Skin of body (tissue), 2 donors: ENCODE measurements around the gene DNM3. TPM values are rescaled to one million over a fixed set of nuclear protein-coding genes. Genes with fewer than 3 reads are reported as not detected.
"Not testable (repeated sequence)": the region's sequence is repeated elsewhere in the genome, so short reads cannot be mapped to it uniquely, and the experiment has no call there.

Experiments used
- DNase-seq: peaks from one replicate; lab custom pipeline; 2025; lab: John Stamatoyannopoulos, UW
- total RNA-seq: library from RNA; depleted of rRNA; stranded (reverse); fragments of >200 nt; gene quantifications from one replicate; pipeline ENCODE4 v1.2.3, GENCODE V29; 2014

DNM3 gene
- total RNA-seq, 1 donor from 2014 or later: 5.2 TPM

DNA sequence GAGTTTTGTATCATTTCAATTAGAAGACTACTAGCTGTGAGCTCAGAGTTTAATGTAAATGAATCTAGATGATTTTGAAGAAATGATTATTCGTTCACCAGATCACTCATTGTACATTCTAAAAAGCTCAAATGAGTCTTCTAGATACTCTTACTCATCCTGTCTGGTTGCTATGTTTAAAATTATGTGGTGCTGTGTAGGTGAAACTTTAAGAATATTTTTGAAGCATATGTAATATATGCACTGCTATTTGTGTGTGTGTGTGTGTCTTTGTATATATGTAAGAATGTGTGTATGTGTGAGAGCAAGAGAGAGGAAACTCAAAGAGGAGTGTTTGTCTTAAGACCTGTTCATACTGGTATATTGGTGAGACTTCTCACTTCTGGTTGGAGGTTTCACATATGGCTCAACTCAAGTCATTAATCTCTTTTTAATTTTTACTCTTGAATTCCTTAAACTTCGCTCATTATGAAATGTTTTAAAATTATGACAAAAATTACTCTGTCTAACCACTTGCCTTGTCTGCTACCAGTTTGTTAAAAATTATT lies 570.6 kb downstream of the DNM3 start:
- no peak for DNase-seq

DNA sequence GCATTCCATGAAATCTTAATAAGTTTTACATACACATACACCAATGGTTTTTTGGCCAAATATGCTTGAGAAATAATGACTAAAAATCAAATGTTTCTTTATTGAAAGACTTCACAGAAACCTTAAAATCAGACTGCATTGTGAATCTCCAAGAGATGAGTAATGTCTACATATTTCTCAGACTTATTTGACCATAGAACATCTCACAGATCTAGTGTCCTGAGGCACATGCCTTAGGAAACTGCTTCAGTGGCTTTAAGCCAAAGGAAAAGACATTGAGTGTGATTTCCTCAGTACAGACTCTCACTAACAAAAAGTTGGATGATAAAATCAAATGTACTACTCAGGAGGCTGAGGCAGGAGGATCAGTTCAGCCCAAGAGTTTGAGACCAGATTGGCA lies 573.0 kb downstream of the DNM3 start:
- no peak for DNase-seq

DNA sequence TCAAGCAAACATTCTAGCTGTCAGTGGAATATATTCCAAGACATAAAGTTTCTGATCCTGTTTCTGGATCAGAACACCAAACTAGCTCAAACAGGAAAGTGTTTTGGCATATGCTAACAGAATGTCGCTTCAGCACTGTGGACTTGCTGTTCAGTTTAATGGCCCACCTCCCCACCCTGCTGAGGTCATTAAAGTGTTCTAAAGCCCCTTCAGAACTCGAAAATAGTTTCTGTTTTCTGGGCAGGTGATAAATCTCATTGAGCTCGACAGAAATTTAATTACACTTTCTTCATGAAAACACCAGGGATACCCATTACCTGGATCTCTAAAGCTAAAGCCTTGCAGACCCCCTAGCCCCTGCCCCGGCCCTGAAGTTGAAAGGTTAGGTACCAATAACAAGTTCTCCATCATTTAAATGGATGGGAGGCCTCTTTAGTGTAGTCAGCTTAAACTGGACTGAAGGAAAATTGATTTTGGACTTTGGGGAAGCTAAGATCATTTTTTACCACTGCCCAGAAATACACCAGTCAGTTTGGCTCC lies 575.3 kb downstream of the DNM3 start:
- DNase-seq: no peak

DNA sequence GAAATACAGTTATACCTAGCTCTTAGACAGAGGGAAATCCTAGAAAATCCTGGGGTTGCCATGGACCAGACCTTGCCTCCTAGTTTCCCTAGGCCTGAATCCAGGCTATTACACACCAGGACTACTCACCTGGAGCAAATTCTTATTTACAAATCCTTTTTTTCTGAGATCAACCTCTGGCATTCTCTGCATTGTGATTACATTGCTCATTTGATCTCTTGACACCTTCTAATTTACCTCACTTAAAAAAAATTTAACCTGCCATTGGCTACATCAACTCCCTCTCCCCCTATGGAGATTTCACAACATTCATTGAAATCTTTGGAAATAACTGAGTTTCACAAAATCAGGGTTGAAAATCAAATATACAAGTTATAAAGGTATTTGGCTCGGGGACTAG lies 576.3 kb downstream of the DNM3 start:
- DNase-seq: no peak

DNA sequence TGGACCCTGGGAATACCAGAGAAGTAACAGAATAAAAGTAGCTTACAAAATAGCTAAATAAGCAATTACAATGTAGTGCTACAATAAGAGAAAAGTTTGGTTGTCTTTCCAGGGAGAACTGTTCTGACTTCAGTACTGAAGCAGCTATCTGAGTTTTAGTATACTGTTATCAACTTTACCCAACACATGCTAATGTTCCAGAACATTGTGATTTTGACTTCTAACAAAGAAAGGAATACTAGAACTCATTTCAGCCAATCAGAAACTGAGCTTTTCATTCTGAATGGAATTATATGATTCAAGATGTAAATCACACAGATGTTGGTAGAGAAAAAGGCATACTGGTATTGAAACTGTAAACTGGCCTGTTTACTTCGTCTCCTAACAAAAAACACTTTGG lies 579.1 kb downstream of the DNM3 start, which contains the start of gene C1orf105:
Gene C1orf105, plus strand, starts transcription at position 301 of the 400 bp plus-strand sequence. CDS start 201 bp downstream, outside the sequence.
- DNase-seq: no peak

DNA sequence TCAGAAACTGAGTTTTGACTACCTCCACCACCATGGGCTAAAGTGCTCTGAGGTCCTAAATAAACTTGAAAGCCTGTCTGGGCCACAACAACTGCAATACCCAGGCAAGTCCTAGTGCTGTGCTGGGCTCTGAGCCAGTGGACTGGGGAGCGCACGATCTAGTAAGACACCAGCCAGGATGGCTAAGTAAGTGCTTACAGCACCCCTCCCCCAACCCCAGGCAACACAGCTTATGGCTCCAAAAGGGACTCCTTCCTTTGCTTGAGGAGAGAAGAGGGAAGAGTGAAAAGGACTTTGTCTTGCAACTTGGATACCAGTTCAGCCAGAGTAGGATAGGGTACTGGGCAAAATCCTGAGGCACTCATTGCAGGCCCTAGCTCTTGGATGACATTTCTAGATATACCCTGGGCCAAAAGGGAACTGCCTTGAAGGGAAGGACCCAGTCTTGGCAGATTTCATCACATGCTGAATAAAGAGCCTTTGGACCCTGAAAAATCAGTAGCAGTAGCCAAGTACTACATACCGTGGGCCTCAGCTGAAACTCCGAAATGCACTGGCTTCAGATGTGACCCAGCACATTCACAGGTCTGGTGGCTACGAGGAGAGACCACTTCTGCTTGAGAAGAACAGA lies 580.8 kb downstream of the DNM3 start:
- DNase-seq: no peak

DNA sequence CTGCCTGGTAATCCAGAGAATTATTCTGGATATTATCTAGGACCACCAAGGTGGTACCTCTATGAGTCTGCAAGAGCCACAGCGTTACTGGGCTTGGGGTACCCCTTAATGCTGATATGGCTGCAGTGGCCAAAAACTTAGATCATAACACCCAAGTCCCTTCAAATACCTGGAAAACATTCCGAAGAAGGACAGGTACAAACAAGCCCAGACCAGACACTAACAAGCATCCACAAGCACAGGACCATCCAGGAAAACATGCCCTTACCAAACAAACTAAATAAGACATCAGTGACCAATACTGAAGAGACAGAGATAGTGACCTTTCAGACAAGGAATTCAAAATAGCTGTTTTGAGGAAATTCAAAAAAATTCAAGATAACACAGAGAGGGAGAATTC lies 582.0 kb downstream of the DNM3 start:
- DNase-seq: no peak

DNA sequence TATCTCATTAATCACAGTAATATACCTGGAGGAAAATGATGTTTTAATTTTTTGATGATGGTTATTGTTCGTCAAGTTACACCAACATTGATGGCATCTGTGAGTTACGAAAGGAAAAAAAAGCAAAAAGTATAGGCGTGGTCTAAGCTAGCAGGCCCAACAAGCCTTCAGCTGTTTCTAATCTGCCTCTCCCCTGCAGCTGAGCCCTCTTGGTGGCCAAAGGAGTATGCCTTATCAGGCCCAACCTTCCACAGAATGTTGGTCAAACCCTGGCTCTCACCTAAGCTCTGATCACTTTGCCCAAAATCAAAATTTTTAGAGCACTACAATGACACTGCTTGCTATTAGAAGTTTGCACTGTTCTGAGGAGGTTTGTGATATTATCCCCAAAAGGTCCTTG lies 584.0 kb downstream of the DNM3 start:
- no peak for DNase-seq

DNA sequence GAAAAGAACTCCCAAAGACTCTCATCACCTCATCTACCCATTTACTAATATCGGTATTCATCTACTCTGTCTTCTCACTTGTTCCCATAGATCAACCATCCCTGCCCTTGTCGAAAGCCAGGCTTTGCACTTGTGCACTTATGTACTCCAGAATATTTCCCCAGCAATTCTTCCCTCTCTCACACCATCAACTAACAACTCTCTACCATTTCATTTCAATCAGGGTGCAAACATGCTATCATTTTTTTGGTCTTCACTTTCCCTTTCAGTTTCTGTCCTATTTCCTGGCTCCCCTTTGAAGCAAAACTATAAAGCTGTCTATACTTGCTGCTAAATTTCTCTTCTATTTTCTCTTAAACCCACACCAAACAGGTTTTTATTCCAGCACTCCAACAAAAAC lies 585.9 kb downstream of the DNM3 start:
- DNase-seq: no peak

DNA sequence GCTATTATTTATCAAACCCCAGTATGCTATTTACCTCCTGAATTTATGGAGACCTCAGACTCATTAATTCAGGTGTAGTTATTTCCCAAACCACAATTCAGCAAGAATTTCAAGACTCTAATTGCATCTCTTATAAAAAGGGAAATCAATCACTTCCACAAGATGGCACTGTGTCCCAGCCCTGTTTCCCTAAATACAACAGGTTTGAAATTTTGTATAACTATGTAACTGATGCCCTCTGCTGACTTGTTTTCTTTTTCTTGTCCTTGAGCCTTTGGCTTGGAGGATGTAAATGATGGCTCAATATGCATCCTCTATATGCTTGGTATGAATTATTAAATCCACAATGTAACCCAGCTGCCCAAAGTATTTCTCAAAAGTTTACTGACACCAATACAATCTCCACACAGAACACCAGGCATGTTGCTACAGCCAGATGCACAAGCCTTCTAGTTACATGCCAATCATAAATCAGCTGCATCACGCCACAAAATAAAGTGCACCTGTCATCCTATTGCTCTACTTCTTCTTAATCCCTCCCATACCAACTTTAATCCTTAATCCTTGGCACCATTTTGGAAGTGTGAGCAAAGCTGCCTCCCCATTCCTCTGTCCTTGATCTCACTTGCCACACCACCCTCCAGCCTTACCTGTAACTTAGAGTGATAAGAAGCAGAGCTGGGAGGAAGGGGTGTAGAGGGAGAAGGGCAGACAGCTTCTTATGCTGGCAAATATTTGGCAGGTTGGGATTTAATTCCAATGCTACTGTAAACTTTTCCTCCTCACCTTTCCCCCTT lies 588.2 kb downstream of the DNM3 start:
- DNase-seq: peak; percentile 81

DNA sequence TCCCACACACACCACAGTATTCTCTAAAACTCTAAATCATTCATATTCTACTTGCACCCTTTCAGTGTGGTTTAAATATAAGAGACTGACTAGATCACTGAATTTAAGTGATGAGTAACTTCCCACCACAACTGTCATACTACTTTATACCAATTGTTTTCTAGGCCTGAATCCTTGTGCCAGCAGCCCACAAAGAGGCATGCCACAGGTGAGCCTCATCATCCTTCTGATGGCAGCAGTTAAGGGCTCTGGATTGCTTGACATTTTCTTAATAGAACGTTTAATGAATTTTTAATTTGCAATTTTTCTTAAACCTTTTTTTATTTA lies 588.8 kb downstream of the DNM3 start:
- DNase-seq: no peak

DNA sequence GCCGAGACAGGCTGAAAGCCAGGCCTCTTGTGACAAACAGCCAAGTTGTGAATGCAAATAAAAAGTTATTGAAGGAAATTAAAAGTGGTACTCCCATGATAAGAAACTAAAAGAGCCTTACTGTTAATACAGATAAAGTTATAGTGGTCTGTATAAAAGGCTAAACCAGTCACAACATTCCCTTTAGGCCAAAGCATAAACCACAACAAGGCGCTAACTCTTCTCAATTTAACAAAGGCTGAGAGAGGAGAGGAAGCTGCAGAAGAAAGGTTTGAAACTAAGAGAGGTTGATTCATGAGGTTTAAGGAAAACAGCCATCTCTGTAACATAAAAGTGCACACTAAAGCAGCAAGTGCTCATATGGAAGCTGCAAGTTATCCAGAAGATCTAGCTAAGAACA lies 589.9 kb downstream of the DNM3 start:
- no peak for DNase-seq

DNA sequence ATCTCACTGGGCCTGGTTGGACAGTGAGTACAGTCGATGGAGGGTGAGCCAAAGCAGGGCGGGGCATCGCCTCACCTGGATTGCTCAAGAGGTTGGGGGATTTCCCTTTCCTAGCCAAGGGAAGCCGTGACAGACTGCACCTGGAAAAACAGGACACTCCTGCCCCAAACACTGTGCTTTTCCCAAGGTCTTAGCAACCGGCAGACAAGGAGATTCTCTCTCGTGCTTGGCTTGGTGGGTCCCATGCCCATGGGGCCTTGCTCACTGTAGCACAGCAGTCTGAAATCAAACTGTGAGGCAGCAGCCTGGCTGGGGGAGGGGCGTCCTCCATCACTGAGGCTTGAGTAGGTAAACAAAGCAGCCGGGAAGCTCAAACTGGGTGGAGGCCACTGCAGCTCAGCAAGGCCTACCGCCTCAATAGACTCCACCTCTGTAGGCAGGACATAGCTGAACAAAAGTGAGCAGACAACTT lies 590.5 kb downstream of the DNM3 start:
- no peak for DNase-seq

DNA sequence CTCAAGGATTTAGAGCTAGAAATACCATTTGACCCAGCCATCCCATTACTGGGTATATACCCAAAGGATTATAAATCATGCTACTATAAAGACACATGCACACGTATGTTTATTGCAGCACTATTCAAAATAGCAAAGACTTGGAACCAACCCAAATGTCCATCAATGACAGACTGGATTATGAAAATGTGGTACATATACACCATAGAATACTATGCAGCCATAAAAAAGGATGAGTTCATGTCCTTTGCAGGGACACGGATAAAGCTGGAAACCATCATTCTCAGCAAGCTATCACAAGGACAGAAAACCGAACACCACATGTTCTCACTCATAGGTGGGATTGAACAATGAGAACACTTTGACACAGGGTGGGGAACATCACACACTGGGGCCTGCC lies 595.9 kb downstream of the DNM3 start:
- not testable (repeated sequence) for DNase-seq

DNA sequence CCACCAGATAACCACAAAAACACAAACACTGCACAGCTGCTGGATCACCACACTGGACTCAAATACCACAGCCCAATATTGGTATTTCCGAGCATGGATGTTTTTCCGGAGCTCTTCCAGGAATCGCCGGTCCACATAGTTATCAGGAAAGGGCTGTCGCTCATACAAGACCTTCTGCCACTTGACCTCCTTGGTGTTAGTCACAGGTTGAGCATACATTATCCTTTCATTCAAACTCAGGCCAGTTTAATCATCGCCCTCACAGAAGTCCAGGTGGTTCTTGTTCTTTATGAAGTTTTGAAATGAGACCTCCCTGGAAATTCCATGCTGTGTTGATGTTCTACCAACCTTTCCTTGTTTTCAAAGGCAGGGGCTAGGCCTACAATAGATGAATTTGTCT lies 601.1 kb downstream of the DNM3 start:
- no peak for DNase-seq

DNA sequence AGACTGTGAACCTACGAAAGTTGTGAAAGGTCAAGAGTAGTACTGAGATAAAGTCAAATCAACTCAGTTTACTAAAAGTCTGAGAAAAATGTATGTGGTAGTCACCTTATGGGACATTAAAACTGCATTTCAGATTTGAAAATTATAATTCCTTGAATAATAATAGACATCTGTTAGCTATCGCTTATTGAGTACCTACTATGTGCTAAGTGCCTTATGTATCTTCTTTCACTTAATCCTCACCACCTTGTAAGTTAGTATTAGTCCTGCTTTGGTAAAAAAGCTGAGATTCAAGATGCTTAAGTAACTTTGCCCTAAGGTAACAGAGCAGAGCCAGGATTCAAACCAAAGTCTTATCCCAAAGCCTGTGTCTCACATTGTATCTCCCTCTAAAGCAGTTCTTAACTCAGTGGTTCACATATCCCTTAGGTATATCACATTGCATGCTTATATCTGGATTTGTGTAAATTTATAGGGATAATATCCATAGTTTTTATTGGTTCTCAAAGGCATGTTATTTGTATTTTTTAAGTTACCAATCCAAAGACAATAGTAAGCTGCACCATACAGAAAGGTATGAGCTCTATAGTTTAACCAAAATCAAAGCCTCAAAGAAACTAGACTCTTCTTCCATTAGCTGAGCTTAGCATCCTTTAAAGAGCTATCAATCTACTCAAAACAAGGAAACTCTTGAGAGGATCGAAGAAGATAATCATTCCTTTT lies 601.7 kb downstream of the DNM3 start:
- no peak for DNase-seq

DNA sequence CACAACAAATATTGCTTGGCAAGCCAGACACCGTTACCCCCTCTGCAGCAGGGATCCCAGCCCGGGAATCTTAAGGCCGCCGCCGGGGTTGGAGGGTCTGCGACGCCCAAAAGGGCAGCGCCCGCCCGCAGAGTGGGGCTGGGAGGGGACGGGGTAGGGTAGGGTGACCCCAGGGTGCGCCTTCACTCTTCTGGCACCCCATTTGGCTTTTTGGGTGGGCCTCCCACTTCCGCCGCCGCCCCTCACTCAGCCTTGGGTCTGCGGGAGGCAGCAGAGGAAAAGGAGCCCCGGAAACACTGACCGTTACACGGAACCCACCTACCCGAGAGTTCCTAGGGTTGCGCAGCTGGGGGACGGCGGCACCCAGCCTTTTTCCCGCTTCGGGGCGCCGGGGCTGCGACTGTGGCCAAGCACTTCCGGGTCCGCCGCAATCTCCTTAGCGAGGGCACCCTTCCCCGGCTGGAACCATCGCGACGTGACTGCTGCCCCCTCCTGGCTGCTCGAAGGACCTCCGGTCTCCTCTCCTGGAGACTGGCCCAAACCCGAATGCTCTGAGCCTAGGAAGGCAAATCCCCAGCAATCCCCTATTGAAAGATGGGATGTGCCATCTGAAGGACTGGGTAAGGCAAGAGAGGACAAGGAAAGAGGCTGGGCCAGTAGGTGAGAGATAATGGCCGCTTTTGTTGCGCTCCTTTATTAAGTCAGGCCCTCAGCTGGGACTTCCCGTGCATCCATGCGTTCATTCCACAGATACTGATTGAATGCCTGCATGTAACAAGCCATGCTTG lies 602.6 kb downstream of the DNM3 start, which contains the start of gene PIGC:
Gene PIGC, minus strand, starts transcription at position 404 of the 788 bp plus-strand sequence. CDS start 1,447 bp downstream, outside the sequence.
- peak; percentile 88 for DNase-seq

DNA sequence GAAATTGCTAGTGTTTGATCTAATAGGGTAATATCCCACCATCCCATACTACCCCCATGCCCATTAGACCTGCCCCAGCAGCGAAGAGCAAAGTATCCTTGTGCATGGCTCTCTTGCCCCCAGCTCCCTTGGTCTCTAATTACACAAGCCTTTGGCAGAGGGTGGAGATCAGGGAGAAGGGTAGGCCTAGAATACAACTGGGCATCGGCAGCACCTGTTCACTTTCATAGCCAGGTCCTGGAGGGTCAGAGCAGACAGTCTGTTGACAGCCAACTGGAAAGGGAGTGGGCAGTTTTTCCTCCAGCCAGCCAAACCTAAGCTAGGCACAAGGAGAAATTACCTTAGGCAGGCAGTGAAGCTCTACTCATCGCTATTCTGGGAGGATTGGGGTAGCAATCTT lies 605.2 kb downstream of the DNM3 start:
- no peak for DNase-seq

DNA sequence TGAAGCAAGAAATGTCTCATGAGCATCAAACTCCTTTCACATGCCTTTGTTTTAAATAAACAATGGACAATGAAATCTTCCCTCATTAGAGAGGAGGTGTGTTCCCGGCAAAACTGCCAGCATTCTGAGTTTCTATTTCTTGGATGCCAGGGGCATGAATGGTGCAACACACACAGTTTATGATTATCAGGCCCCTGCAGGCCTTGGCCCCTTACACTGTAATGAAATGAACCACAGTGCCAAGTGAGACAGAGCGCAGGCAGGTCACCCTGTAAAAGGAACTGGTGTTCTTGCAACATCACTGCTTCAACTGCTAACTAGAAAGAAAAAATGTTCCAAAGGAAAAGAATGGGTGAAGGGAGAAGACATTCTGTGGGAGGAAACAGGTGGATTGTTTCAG lies 606.3 kb downstream of the DNM3 start:
- no peak for DNase-seq

DNA sequence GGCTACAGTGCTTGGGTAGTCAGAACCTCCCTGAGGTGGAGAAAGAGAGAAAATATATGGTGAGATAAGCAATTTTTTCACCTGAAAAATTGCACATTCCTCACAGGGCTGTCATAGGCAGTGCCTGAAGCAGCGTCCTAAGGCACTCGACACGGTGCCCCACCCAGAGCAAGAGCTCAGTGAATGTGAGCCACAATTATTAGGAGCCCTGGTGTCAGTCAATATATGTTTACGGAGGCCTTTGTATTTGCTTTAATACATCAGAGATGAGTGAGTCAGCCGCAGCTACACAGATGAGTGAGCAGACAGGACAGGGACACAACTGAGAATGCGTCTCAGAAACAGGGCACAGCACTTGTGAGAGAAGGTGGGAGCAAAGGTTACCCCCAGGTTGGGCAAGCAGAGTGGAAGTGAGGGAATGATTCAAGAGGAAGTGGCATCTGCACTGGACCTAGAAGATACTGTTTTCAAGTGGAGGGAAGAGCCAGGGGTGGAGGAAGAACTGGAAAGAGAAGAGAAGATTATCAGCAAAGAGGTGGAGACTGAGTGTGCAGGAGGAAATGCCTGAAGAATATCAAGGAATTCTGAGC lies 607.8 kb downstream of the DNM3 start:
- DNase-seq: no peak
